Suprapubic skin (tissue), 4 donors: ENCODE data around the gene INTS6.

ENCODE experiments used
- CTCF ChIP-seq, 2 donors: fragments of 200-600 bp in 1 of 2; fragments of 450-650 bp in 1 of 2; sonication (generic) in 1 of 2; IDR thresholded peaks; one replicate each; pipeline ENCODE4 v1.5.1; 2016 to 2019; ENCODE audit warnings: antibody characterized with exemption in 2 of 2, mild to moderate bottlenecking in 1 of 2, moderate library complexity in 1 of 2
- EP300 ChIP-seq: sonication (generic); formaldehyde crosslinking; IDR thresholded peaks from one replicate; pipeline ENCODE4 v1.6.1; 2017; ENCODE audit warnings: antibody characterized with exemption
- POLR2A ChIP-seq, 2 donors: fragments of 450-650 bp; IDR thresholded peaks; one replicate each; pipeline ENCODE4 v1.6.1; 2017; ENCODE audit warnings: antibody characterized with exemption in 2 of 2, mild to moderate bottlenecking in 2 of 2, moderate library complexity in 2 of 2
- POLR2AphosphoS5 ChIP-seq, 3 donors: sonication (generic); formaldehyde crosslinking; IDR thresholded peaks; one replicate each; pipeline ENCODE4 v1.6.1; 2017; ENCODE audit warnings: antibody characterized with exemption in 3 of 3

- no peak for TF ChIP-seq CTCF (IDR thresholded peaks at IDR 0.05)
- no peak for TF ChIP-seq EP300
- no peak for TF ChIP-seq POLR2A (IDR thresholded peaks at IDR 0.05)
- no peak for TF ChIP-seq POLR2AphosphoS5 (IDR thresholded peaks at IDR 0.05)
Observed at GRCh38 chr13:51380269-51380668, 72.6 kb downstream of the INTS6 start.
